HT1080 (cell line): ENCODE measurements around the gene ABCA7. TPM values are rescaled to one million over a fixed set of nuclear protein-coding genes. Genes with fewer than 3 reads are reported as not detected.

Experiments used
- small RNA-seq: library from RNA; depleted of rRNA; stranded (forward); fragments of <200 nt; gene quantifications from one replicate; pipeline ENCODE3, GENCODE V24; 2014
- total RNA-seq: library from RNA; depleted of rRNA; stranded (reverse); fragments of >200 nt; shearing (Covaris generic); gene quantifications from 2 replicates; pipeline ENCODE4 v1.2.3, GENCODE V29; 2014; rRNA removed

The ABCA7 gene
- total RNA-seq, 1 experiment from 2014 or later = 3.0 TPM

Small RNA genes within 50 kb of the gene (small RNA-seq; reads per million reads assigned to genes)
- 0.27 reads per million, percentile 24 among the genes with 10 or more reads in this experiment for gene RNU6-2

Other genes with a start within 250 kb of the ABCA7 start
- 276 and 447 TPM in 2 replicates for gene PTBP1, start 242.7 kb upstream of the ABCA7 start, total RNA-seq
- 0.30 TPM in 1 of 2 replicates, not detected in the other for gene PLPPR3, start 218.2 kb upstream of the ABCA7 start, total RNA-seq
- gene AZU1, start 212.3 kb upstream of the ABCA7 start, total RNA-seq = not detected in 2 replicates
- gene PRTN3, start 199.1 kb upstream of the ABCA7 start, total RNA-seq = not detected in 2 replicates
- gene ELANE, start 187.8 kb upstream of the ABCA7 start, total RNA-seq = not detected in 2 replicates
- not detected in 2 replicates for gene CFD, start 180.4 kb upstream of the ABCA7 start, total RNA-seq
- gene MED16, start 146.9 kb upstream of the ABCA7 start, total RNA-seq = 18.1 and 20.8 TPM in 2 replicates
- gene RNU6-9, start 146.6 kb upstream of the ABCA7 start, total RNA-seq = not detected in 2 replicates
- gene R3HDM4, start 126.9 kb upstream of the ABCA7 start, total RNA-seq = 32.2 and 42.2 TPM in 2 replicates
- gene KISS1R, start 122.8 kb upstream of the ABCA7 start, total RNA-seq = not detected in 2 replicates
- 4.3 and 8.0 TPM in 2 replicates for gene ARID3A, start 114.1 kb upstream of the ABCA7 start, total RNA-seq
- gene WDR18, start 55.8 kb upstream of the ABCA7 start, total RNA-seq = 197 and 221 TPM in 2 replicates
- gene GRIN3B, start 39.7 kb upstream of the ABCA7 start, total RNA-seq = 0.03 TPM in 1 of 2 replicates, not detected in the other
- gene TMEM259, start 19.0 kb upstream of the ABCA7 start, total RNA-seq = 127 and 130 TPM in 2 replicates
- not detected in 2 replicates for gene RNU6-2, start 18.6 kb upstream of the ABCA7 start, total RNA-seq
- 122 and 196 TPM in 2 replicates for gene CNN2, start 13.5 kb upstream of the ABCA7 start, total RNA-seq
- 1.4 TPM in 2 replicates for gene ARHGAP45, start 27.1 kb downstream of the ABCA7 start, total RNA-seq
- 231 and 271 TPM in 2 replicates for gene POLR2E, start 55.3 kb downstream of the ABCA7 start, total RNA-seq
- gene GPX4, start 63.9 kb downstream of the ABCA7 start, total RNA-seq = 221 and 243 TPM in 2 replicates
- 28.2 and 31.7 TPM in 2 replicates for gene SBNO2, start 134.2 kb downstream of the ABCA7 start, total RNA-seq
- 77.2 and 77.7 TPM in 2 replicates for gene STK11, start 165.7 kb downstream of the ABCA7 start, total RNA-seq
- 3.1 and 3.2 TPM in 2 replicates for gene CBARP, start 197.9 kb downstream of the ABCA7 start, total RNA-seq
- 55.4 and 127 TPM in 2 replicates for gene ATP5F1D, start 201.6 kb downstream of the ABCA7 start, total RNA-seq
- 10.1 and 11.2 TPM in 2 replicates for gene MIDN, start 208.5 kb downstream of the ABCA7 start, total RNA-seq
- gene CIRBP, start 229.2 kb downstream of the ABCA7 start, total RNA-seq = 170 and 219 TPM in 2 replicates
- gene FAM174C, start 235.4 kb downstream of the ABCA7 start, total RNA-seq = 53.1 and 58.1 TPM in 2 replicates
- gene EFNA2, start 245.8 kb downstream of the ABCA7 start, total RNA-seq = 0.45 TPM in 1 of 2 replicates, not detected in the other